LNCaP clone FGC (cell line): ENCODE results near the gene PALLD.

Experiments used
- DNase-seq: peaks from one replicate; pipeline ENCODE4 v3.0.0-alpha.2; 2011; ENCODE audit warnings: low read depth
- H3K4me3 ChIP-seq: 2 replicates; pipeline ENCODE4 v1.5.1; 2011; ENCODE audit warnings: mild to moderate bottlenecking, low read depth, low read length, control low read depth
- TF ChIP-seq, protein P1 (sequence below): IDR thresholded peaks from 2 replicates; pipeline ENCODE4 v1.5.1; 2012; ENCODE audit warnings: mild to moderate bottlenecking; ENCODE audit not compliant: control insufficient read depth, insufficient read depth; ENCODE audit errors: extremely low read depth

The PALLD gene

DNA sequence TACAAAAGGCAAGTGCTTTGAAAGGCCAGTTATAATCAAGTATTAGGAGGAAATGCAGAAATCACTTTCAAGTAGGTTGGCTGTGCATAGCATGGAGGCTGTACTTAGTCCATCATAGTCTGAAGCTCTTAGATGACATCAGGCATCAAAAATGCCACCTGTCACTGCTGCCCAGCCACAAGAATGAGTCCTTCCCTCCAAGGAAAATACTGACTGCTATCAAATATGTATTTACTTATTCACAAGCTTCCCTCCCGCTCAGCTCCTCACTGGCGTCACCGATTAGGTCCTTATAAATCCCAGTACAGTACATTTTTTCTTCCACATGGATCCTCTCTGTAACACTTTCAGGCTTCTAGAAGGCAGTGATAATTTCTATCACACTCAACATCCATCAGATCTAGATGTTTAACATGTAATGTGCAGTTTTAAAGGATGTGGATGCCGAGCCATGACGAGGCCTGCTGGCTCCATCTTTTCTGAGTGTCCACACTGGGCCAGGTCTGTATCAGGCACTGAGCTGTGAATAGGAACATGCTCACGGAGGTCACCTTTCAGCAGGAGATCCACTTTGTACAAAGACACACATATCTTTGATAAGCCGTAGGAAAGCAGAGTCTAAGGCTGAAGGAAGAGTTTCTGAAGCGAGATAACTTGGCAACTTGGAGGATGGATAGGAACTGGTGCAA lies 121.9 kb downstream of the PALLD start:
- no peak overlapping the region for H3K4me3 ChIP-seq
- TF ChIP-seq, protein P1, sequence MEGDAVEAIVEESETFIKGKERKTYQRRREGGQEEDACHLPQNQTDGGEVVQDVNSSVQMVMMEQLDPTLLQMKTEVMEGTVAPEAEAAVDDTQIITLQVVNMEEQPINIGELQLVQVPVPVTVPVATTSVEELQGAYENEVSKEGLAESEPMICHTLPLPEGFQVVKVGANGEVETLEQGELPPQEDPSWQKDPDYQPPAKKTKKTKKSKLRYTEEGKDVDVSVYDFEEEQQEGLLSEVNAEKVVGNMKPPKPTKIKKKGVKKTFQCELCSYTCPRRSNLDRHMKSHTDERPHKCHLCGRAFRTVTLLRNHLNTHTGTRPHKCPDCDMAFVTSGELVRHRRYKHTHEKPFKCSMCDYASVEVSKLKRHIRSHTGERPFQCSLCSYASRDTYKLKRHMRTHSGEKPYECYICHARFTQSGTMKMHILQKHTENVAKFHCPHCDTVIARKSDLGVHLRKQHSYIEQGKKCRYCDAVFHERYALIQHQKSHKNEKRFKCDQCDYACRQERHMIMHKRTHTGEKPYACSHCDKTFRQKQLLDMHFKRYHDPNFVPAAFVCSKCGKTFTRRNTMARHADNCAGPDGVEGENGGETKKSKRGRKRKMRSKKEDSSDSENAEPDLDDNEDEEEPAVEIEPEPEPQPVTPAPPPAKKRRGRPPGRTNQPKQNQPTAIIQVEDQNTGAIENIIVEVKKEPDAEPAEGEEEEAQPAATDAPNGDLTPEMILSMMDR, result no peak
- no peak for DNase-seq

- DNase-seq, result no peak
- TF ChIP-seq, protein P1, result no peak
- no peak overlapping the region for H3K4me3 ChIP-seq
Observed at GRCh38 chr4:168619266-168619631, 122.4 kb downstream of the PALLD start.

- TF ChIP-seq, protein P1, result no peak
- peak; percentile 45 for DNase-seq
- H3K4me3 ChIP-seq, result no peak overlapping the region
Observed at GRCh38 chr4:168621806-168622589, 125.1 kb downstream of the PALLD start.

DNA sequence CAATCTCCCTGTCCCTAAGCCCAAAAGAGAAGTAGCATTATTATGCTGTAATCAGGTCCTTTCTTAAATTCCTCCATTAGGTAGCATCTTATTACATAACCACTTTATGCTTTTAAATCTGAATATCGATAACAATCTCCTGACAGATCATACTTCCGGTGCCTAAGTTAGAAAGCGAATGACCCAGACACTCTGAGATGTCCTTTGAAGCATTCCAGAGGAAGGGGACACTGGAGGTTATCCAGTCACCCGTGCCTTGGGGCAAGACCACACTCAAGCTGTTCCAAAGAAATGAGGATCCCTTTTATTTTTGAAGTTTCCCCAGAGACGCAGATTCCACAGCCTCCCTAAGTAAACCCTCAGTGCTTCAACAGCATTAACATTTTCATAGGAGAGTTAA lies 125.7 kb downstream of the PALLD start:
- TF ChIP-seq, protein P1, result no peak
- H3K4me3 ChIP-seq, result no peak overlapping the region
- no peak for DNase-seq

GRCh38 chr4:168623011-168623410 lies 126.2 kb downstream of the PALLD start:
- no peak overlapping the region for H3K4me3 ChIP-seq
- no peak for DNase-seq
- TF ChIP-seq, protein P1, result no peak

GRCh38 chr4:168623484-168623883 lies 126.6 kb downstream of the PALLD start:
- TF ChIP-seq, protein P1, result no peak
- no peak overlapping the region for H3K4me3 ChIP-seq
- DNase-seq, result no peak
